ENCODE measurements around the gene SLC27A1. TPM values are rescaled to one million over a fixed set of nuclear protein-coding genes. Genes with fewer than 3 reads are reported as not detected.

SLC27A1 gene
- total and polyA plus RNA-seq, 9 of the 15 experiments (the other 6 are each of a cell fraction or from before 2014, with no cell fraction given) = 0.06 to 3.0 (median 1.1) TPM

- intact Hi-C loops (cut with micrococcal nuclease) = no loop called here
Measured at GRCh38 chr19:17543986-17544385, 73.7 kb downstream of the SLC27A1 start.

More at GRCh38 chr19:17543986-17544385, 73.7 kb downstream of the SLC27A1 start:
- peaks cover 5% of the 10 kb centered on the region for H3K9me1 ChIP-seq (ENCODE audit: control insufficient read depth, insufficient read depth, low read length)
- no peak for FAIRE-seq
- no peak overlapping the region for H3K27ac ChIP-seq (ENCODE audit: extremely low read depth, low read depth, low read length)
- H3K36me3 ChIP-seq (ENCODE audit: control insufficient read depth, insufficient read depth, low read length) = no peaks in the 10 kb centered on the region
- POLR2A ChIA-PET = interaction anchor here (1.2 kb wide), 1 partner anchor 9 kb away, joined by 3 read pairs; no protein-coding TSS in a partner anchor
- no peak overlapping the region for H3K4me2 ChIP-seq (ENCODE audit: insufficient read depth, low read length)
- H3K9ac ChIP-seq (ENCODE audit: insufficient read depth in 1 of 2, low read depth in 2 of 2, low read length in 2 of 2) = peak overlapping the region in 1 of 2 experiments; percentile 13; a peak in 1 of 4 replicates
- no peaks in the 10 kb centered on the region for H4K20me1 ChIP-seq (replicated peaks; ENCODE audit: control insufficient read depth, insufficient read depth, low read length)
- H3K4me3 ChIP-seq = no peak overlapping the region
- TF ChIP-seq ZNF436 (CRISPR knock-in tag; IDR thresholded peaks at IDR 0.05) (no peak), ZNF121 (CRISPR knock-in tag; conservative IDR thresholded peaks at IDR 0.05) (no peak), MECOM (CRISPR knock-in tag; IDR thresholded peaks at IDR 0.05) (no peak), RCOR1 (IDR thresholded peaks at IDR 0.05; ENCODE audit: borderline replicate concordance in 1 of 2, low read depth in 2 of 2, low read length in 2 of 2) (no peak), XRCC5 (IDR thresholded peaks at IDR 0.05; ENCODE audit: low read depth, low read length) (no peak), PURB (CRISPR knock-in tag; IDR thresholded peaks at IDR 0.05; ENCODE audit: low read depth) (no peak), CSDE1 (IDR thresholded peaks at IDR 0.05) (no peak), ZNF384 (IDR thresholded peaks at IDR 0.05; ENCODE audit: low read depth, low read length) (no peak), DMBX1 (CRISPR knock-in tag; IDR thresholded peaks at IDR 0.05; ENCODE audit: borderline replicate concordance) (no peak), ZNF79 (CRISPR knock-in tag; IDR thresholded peaks at IDR 0.05; ENCODE audit: low read depth) (no peak)
- TF ChIP-seq, protein P1, sequence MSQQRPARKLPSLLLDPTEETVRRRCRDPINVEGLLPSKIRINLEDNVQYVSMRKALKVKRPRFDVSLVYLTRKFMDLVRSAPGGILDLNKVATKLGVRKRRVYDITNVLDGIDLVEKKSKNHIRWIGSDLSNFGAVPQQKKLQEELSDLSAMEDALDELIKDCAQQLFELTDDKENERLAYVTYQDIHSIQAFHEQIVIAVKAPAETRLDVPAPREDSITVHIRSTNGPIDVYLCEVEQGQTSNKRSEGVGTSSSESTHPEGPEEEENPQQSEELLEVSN (IDR thresholded peaks at IDR 0.05; ENCODE audit: borderline replicate concordance in 1 of 2, extremely low read depth in 1 of 2, insufficient read depth in 1 of 2, insufficient read length in 1 of 2, low read depth in 1 of 2, low read length in 1 of 2, poor library complexity in 1 of 2, severe bottlenecking in 1 of 2) = no peak
- TF ChIP-seq, protein P2, sequence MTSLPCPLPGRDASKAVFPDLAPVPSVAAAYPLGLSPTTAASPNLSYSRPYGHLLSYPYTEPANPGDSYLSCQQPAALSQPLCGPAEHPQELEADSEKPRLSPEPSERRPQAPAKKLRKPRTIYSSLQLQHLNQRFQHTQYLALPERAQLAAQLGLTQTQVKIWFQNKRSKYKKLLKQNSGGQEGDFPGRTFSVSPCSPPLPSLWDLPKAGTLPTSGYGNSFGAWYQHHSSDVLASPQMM (CRISPR knock-in tag; IDR thresholded peaks at IDR 0.05) = no peak
- BruUV-seq (replicated peaks) = no TSS peak
- ATAC-seq = no peak
- DNase-seq (ENCODE audit: extremely low read depth in 1 of 4, low spot score in 3 of 4) = no peak
- CTCF ChIA-PET (ENCODE audit: low intra/inter-chr PET ratio) = no interaction called here
- no peaks in the 10 kb centered on the region for H3K27me3 ChIP-seq (ENCODE audit: control insufficient read depth in 2 of 2, insufficient read depth in 2 of 2, low read length in 2 of 2)
- in situ Hi-C loops (cut with MboI) = no loop called here
- H3K4me1 ChIP-seq (replicated peaks in 1 of 2; ENCODE audit: control insufficient read depth in 2 of 2, insufficient read depth in 2 of 2, low read length in 2 of 2) = peaks cover 10 to 33% of the 10 kb centered on the region in 2 experiments
- H3K9me3 ChIP-seq (replicated peaks; ENCODE audit: control insufficient read depth, insufficient read depth, low read depth, low read length) = no peaks in the 10 kb centered on the region
- 64% methylated on average over 3 of the region's 4 CpGs for WGBS (ENCODE audit: insufficient coverage, low coverage, missing lambda C conversion rate)
- H2AFZ ChIP-seq (ENCODE audit: low read depth, low read length) = no peak overlapping the region
- H3K79me2 ChIP-seq (ENCODE audit: control insufficient read depth, insufficient read depth, low read length) = no peaks in the 10 kb centered on the region
